Measurements from ENCODE around the gene DNAJC25.
A peak's percentile ranks its signal among the peaks of the same experiment; 100 is the strongest.
"Not testable (repeated sequence)": the region's sequence is repeated elsewhere in the genome, so short reads cannot be mapped to it uniquely, and the experiment has no call there.

DNAJC25 gene

DNA sequence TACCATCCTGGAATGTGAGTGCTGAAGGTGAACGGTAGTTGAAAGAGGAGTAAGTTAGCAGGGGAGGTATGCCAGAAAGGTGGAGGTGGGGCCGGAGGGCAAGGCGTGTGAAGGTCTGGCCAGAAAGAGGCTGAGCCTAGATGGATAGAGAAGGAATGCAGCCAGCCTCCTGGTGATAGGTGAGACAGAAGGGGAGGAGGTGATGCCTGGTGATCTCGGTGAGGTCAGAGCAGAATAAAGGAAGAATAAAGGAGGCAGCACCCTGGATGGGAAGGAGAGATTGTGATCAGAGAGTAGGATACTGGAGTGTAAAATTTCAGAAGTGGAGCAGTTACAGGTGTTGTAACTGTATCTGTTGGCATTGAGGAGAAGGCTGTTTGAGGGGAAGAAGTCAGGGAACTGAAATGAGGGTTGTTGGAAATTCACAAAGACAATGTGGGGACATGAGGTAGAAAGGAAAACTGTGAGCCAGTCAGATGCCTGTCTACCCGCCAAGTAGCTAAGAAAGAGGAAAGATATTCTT lies 32.2 kb downstream of the DNAJC25 start:
- DNase-seq: peak; percentile 8
- H3K4me3 Mint-ChIP-seq: peak overlapping the region; percentile 96

DNA sequence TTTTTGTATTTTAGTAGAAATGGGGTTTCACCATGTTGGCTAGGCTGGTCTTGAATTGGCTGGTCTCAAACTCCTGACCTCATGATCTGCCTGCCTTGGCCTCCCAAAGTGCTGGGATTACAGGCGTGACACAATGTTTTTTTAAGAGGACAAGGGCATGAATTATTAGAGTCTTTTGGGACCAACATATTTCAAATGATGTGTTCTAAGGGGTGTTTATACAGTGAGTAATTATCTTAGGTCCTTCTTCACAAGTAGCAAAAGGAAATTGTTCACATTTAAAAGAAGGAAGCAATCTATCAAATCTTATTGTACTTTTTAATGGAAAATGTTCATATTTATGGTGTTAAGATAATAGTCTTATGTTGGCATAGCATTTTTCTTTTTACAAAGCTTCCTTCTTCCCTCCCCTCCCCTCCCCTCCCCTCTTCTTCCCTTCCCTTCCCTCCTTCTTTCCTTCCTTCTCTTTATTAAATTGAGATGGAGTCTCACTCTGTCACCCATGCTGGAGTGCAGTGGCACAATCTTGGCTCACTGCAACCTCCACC lies 37.0 kb downstream of the DNAJC25 start:
- DNase-seq: no peak
- H3K27me3 Mint-ChIP-seq (ENCODE audit: low read depth, poor library complexity): peaks cover 8% of the 10 kb centered on the region
- H3K27ac Mint-ChIP-seq: peak overlapping the region; percentile 61
- H3K4me1 Mint-ChIP-seq: peaks cover 12% of the 10 kb centered on the region
- H3K9me3 Mint-ChIP-seq: no peaks in the 10 kb centered on the region
- no peak overlapping the region for H3K4me3 Mint-ChIP-seq
- TF ChIP-seq, protein P1, sequence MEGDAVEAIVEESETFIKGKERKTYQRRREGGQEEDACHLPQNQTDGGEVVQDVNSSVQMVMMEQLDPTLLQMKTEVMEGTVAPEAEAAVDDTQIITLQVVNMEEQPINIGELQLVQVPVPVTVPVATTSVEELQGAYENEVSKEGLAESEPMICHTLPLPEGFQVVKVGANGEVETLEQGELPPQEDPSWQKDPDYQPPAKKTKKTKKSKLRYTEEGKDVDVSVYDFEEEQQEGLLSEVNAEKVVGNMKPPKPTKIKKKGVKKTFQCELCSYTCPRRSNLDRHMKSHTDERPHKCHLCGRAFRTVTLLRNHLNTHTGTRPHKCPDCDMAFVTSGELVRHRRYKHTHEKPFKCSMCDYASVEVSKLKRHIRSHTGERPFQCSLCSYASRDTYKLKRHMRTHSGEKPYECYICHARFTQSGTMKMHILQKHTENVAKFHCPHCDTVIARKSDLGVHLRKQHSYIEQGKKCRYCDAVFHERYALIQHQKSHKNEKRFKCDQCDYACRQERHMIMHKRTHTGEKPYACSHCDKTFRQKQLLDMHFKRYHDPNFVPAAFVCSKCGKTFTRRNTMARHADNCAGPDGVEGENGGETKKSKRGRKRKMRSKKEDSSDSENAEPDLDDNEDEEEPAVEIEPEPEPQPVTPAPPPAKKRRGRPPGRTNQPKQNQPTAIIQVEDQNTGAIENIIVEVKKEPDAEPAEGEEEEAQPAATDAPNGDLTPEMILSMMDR (IDR thresholded peaks at IDR 0.05): no peak
- H3K36me3 Mint-ChIP-seq (ENCODE audit: low read depth): peaks cover 46% of the 10 kb centered on the region

More for the DNA sequence above, 32.2 kb downstream of the DNAJC25 start:
- Mint-ChIP-seq H3K9me3 (no peaks in the 10 kb centered on the region), H3K27me3 (ENCODE audit: low read depth, poor library complexity) (peaks cover 15% of the 10 kb centered on the region), H3K36me3 (ENCODE audit: low read depth) (peaks cover 33% of the 10 kb centered on the region), H3K27ac (peak overlapping the region; percentile 24), H3K4me1 (peaks cover 26% of the 10 kb centered on the region)
- TF ChIP-seq, protein P1 (IDR thresholded peaks at IDR 0.05): no peak

DNA sequence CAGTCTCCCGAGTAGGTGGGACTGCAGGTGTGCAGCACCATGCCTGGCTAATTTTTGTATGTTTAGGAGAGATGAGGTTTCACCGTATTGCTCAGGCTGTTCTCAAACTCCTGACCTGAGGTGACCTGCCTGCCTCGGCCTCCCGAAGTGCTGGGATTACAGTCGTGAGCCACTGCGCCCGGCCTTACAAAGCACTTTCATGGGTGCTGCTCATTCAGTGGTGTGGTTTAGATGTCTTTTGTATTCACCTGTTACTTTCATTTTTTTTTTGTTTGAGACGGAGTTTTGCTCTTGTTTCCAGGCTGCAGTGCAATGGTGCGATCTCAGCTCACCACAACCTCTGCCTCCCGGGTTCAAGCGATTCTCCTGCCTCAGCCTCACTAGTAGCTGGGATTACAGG lies 37.5 kb downstream of the DNAJC25 start:
- not testable (repeated sequence) for H3K4me3 Mint-ChIP-seq; H3K27me3 Mint-ChIP-seq (ENCODE audit: low read depth, poor library complexity); H3K9me3 Mint-ChIP-seq; DNase-seq; H3K4me1 Mint-ChIP-seq
- Mint-ChIP-seq H3K36me3 (ENCODE audit: low read depth) (peaks cover 41% of the 10 kb centered on the region), H3K27ac (peak overlapping the region; percentile 27)

DNA sequence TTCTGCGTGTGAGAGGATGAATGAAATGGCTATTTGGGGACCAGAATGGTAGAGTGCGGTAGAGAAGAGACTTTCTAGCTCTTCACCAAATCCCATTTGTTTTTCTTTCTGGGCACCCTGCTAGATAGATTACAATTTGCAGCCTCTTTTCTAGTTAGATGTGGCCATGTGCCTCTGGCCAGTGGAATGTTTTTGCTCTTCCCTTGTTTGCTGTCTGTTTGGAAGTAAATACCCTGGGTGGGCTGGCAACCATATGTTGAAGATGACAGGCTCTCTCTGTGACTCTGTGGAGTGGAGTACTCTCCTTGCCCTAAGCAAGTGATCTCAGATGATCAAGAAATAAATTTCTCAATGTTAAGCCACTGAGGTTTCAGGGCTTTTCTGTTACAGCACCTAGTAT lies 43.2 kb downstream of the DNAJC25 start:
- H3K36me3 Mint-ChIP-seq (ENCODE audit: low read depth): peaks cover 46% of the 10 kb centered on the region
- no peak overlapping the region for H3K4me3 Mint-ChIP-seq
- peaks cover 4% of the 10 kb centered on the region for H3K9me3 Mint-ChIP-seq
- TF ChIP-seq, protein P1 (IDR thresholded peaks at IDR 0.05): no peak
- DNase-seq: no peak
- H3K27me3 Mint-ChIP-seq (ENCODE audit: low read depth, poor library complexity): peaks cover 7% of the 10 kb centered on the region
- no peaks in the 10 kb centered on the region for H3K4me1 Mint-ChIP-seq
- H3K27ac Mint-ChIP-seq: peak overlapping the region; percentile 69

DNA sequence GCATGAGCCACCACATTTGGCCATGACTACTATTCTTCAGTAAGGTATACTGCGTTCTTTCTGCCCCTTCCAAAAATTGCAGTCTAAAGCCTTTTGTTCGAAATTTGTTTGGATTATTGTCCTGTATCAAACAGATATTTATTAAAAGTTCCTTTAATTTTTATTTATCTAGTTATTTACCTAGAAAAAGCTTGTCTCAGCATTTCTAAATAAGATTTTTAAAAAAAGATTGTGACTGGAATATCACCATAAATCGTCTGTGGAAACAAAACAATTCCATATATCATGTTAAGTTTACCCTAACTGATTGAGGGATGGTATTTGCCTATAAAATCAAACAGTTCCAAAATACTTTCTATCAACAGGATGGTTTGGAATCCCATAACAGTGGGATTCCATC lies 45.0 kb downstream of the DNAJC25 start:
- H3K4me1 Mint-ChIP-seq: no peaks in the 10 kb centered on the region
- peaks cover 4% of the 10 kb centered on the region for H3K27me3 Mint-ChIP-seq (ENCODE audit: low read depth, poor library complexity)
- TF ChIP-seq, protein P1 (IDR thresholded peaks at IDR 0.05): no peak
- H3K27ac Mint-ChIP-seq: no peak overlapping the region
- DNase-seq: no peak
- peaks cover 54% of the 10 kb centered on the region for H3K36me3 Mint-ChIP-seq (ENCODE audit: low read depth)
- peaks cover 13% of the 10 kb centered on the region for H3K9me3 Mint-ChIP-seq
- no peak overlapping the region for H3K4me3 Mint-ChIP-seq

DNA sequence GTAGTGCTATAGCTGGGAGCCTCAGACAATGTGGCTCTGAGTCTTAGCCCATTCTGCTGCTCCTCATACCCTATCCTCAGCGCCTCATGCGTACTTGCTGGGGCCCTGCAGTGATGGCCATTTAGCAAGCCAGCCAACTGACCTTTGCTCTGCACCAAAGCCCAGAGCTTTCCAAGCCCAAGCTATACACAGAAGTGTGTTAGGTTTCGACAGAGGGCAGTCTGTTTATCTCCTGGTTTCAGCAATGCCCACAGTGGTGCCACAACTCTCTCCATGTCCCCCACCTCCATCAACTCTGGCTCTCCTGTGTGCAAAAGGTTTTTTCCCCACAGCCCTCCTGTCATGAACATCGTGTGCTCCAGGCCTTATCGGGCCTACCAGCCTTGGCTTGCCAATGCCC lies 47.2 kb downstream of the DNAJC25 start:
- TF ChIP-seq, protein P1 (IDR thresholded peaks at IDR 0.05): no peak
- no peaks in the 10 kb centered on the region for H3K27me3 Mint-ChIP-seq (ENCODE audit: low read depth, poor library complexity)
- no peaks in the 10 kb centered on the region for H3K4me1 Mint-ChIP-seq
- peaks cover 13% of the 10 kb centered on the region for H3K9me3 Mint-ChIP-seq
- no peak overlapping the region for H3K4me3 Mint-ChIP-seq
- peak overlapping the region; percentile 65 for H3K27ac Mint-ChIP-seq
- no peak for DNase-seq
- peaks cover 49% of the 10 kb centered on the region for H3K36me3 Mint-ChIP-seq (ENCODE audit: low read depth)

Measured in nephron progenitor cell (in vitro differentiated cells).